Transverse colon (tissue), 4 donors: ENCODE results near the gene NOXO1.

Source experiments
- EP300 ChIP-seq: sonication (generic); formaldehyde crosslinking; IDR thresholded peaks from one replicate; pipeline ENCODE4 v1.6.1; 2017; ENCODE audit warnings: antibody characterized with exemption, low read depth
- POLR2A ChIP-seq: fragments of 450-650 bp; IDR thresholded peaks from one replicate; pipeline ENCODE4 v1.6.1; 2016; ENCODE audit warnings: antibody characterized with exemption, mild to moderate bottlenecking, moderate library complexity
- POLR2AphosphoS5 ChIP-seq, 3 donors: sonication (generic); formaldehyde crosslinking; IDR thresholded peaks; one replicate each; pipeline ENCODE4 v1.6.1; 2016; ENCODE audit warnings: antibody characterized with exemption in 3 of 3
- TF ChIP-seq, protein P1 (sequence below), 5 experiments: fragments of 200-600 bp in 3 of 5; fragments of 450-650 bp in 2 of 5; sonication (generic) in 3 of 5; IDR thresholded peaks; 1 replicate in 2 of 5; 2 replicates in 3 of 5; pipeline ENCODE4 v1.5.1; 2016 to 2017; ENCODE audit warnings: antibody characterized with exemption in 5 of 5, inconsistent platforms in 3 of 5, mild to moderate bottlenecking in 2 of 5, moderate library complexity in 1 of 5

DNA sequence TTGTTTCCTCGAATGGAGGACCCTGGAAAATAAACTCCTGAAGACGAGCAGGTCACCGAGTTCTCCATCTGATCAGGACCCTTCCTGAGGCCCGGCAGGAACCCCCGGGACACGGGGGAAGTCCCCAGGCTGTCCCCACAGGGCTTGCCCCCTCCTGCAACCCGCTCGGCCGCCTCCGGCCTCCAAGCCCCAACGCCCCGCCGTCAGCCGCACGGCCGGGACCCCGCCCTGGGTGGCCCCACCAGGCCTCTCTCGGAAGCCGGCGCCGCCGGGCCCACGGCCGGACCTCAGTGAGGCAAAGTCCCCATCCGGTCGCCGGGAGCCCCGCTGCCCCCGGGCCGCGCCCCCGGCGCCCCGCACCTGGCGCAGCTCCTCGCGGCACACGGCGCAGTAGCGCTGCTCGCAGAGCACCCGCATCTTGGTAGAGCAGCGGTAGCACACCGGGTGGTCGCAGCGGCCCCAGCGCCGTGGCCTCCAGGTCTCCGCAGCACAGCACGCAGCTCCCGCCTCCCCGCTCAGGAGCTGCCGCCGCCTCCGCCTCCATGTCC lies 28.0 kb upstream of the NOXO1 start:
- no peak for TF ChIP-seq POLR2A
- TF ChIP-seq POLR2AphosphoS5 (IDR thresholded peaks at IDR 0.05), result no peak
- TF ChIP-seq, protein P1, sequence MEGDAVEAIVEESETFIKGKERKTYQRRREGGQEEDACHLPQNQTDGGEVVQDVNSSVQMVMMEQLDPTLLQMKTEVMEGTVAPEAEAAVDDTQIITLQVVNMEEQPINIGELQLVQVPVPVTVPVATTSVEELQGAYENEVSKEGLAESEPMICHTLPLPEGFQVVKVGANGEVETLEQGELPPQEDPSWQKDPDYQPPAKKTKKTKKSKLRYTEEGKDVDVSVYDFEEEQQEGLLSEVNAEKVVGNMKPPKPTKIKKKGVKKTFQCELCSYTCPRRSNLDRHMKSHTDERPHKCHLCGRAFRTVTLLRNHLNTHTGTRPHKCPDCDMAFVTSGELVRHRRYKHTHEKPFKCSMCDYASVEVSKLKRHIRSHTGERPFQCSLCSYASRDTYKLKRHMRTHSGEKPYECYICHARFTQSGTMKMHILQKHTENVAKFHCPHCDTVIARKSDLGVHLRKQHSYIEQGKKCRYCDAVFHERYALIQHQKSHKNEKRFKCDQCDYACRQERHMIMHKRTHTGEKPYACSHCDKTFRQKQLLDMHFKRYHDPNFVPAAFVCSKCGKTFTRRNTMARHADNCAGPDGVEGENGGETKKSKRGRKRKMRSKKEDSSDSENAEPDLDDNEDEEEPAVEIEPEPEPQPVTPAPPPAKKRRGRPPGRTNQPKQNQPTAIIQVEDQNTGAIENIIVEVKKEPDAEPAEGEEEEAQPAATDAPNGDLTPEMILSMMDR (IDR thresholded peaks at IDR 0.05), result no peak
- TF ChIP-seq EP300, result no peak
